H9 (cell line): ENCODE data around the gene CUEDC1. TPM values are rescaled to one million over a fixed set of nuclear protein-coding genes. Genes with fewer than 3 reads are reported as not detected.

ENCODE experiments used
- DNase-seq: peaks from one replicate; pipeline ENCODE4 v3.0.0-alpha.2; 2017
- H2AFZ ChIP-seq: one replicate; pipeline ENCODE4 v1.6.1; 2013; ENCODE audit warnings: mild to moderate bottlenecking, low read length, control low read depth, moderate library complexity
- H2AK5ac ChIP-seq: 2 replicates; pipeline ENCODE4 v1.6.1; 2013; ENCODE audit warnings: low read length, control low read depth, mixed read lengths; ENCODE audit not compliant: insufficient read length
- H2BK120ac ChIP-seq: one replicate; pipeline ENCODE4 v1.6.1; 2013; ENCODE audit warnings: low read depth, mild to moderate bottlenecking, low read length, control low read depth, inconsistent platforms; ENCODE audit not compliant: poor library complexity, severe bottlenecking
- H2BK12ac ChIP-seq: 2 replicates; pipeline ENCODE4 v1.6.1; 2013; ENCODE audit warnings: low read length, control low read depth, mixed read lengths, low read depth; ENCODE audit not compliant: insufficient read length
- H2BK15ac ChIP-seq: 2 replicates; pipeline ENCODE4 v1.6.1; 2013; ENCODE audit warnings: low read depth, low read length, control low read depth
- H2BK20ac ChIP-seq: one replicate; pipeline ENCODE4 v1.6.1; 2013; ENCODE audit warnings: low read depth, mild to moderate bottlenecking, low read length, control low read depth, inconsistent platforms; ENCODE audit not compliant: poor library complexity, severe bottlenecking
- H2BK5ac ChIP-seq: 2 replicates; pipeline ENCODE4 v1.6.1; 2013; ENCODE audit warnings: low read length, control low read depth, mixed read lengths; ENCODE audit not compliant: insufficient read length
- H3K14ac ChIP-seq: 2 replicates; pipeline ENCODE4 v1.6.1; 2013; ENCODE audit warnings: low read length, control low read depth; ENCODE audit not compliant: insufficient read depth
- H3K18ac ChIP-seq: 2 replicates; pipeline ENCODE4 v1.6.1; 2013; ENCODE audit warnings: low read depth, mild to moderate bottlenecking, mixed read lengths, low read length, control low read depth; ENCODE audit not compliant: insufficient read length
- H3K23ac ChIP-seq: 2 replicates; pipeline ENCODE4 v1.6.1; 2013; ENCODE audit warnings: low read length, control low read depth, mixed read lengths, low read depth; ENCODE audit not compliant: insufficient read length
- H3K23me2 ChIP-seq: 2 replicates; pipeline ENCODE4 v1.6.1; 2013; ENCODE audit warnings: low read depth, mild to moderate bottlenecking, mixed read lengths, low read length, control low read depth; ENCODE audit not compliant: insufficient read length, poor library complexity, severe bottlenecking
- H3K27ac ChIP-seq: 2 replicates; pipeline ENCODE4 v1.5.1; 2013; ENCODE audit warnings: low read length, control low read depth, mixed read lengths, low read depth; ENCODE audit not compliant: insufficient read length
- H3K27me3 ChIP-seq: 2 replicates; pipeline ENCODE4 v1.6.1; 2013; ENCODE audit warnings: low read length, control low read depth, inconsistent platforms; ENCODE audit not compliant: insufficient read depth
- H3K4ac ChIP-seq: 2 replicates; pipeline ENCODE4 v1.6.1; 2013; ENCODE audit warnings: low read depth, mild to moderate bottlenecking, control low read depth, inconsistent platforms, low read length, moderate library complexity
- H3K4me1 ChIP-seq: 2 replicates; pipeline ENCODE4 v1.6.1; 2013; ENCODE audit warnings: low read length, control low read depth, inconsistent platforms; ENCODE audit not compliant: insufficient read depth
- H3K4me2 ChIP-seq: 2 replicates; pipeline ENCODE4 v1.6.1; 2013; ENCODE audit warnings: low read length, control low read depth, mixed read lengths; ENCODE audit not compliant: insufficient read length, insufficient read depth
- H3K56ac ChIP-seq: 2 replicates; pipeline ENCODE4 v1.6.1; 2013; ENCODE audit warnings: low read depth, mild to moderate bottlenecking, mixed read lengths, low read length, control low read depth; ENCODE audit not compliant: insufficient read length
- H3K79me1 ChIP-seq: 2 replicates; pipeline ENCODE4 v1.6.1; 2013; ENCODE audit warnings: low read depth, mild to moderate bottlenecking, moderate library complexity, low read length, control low read depth, inconsistent platforms; ENCODE audit not compliant: insufficient read depth, poor library complexity, severe bottlenecking
- H3K79me2 ChIP-seq: 2 replicates; pipeline ENCODE4 v1.6.1; 2013; ENCODE audit warnings: low read length, control low read depth, inconsistent platforms; ENCODE audit not compliant: insufficient read depth
- H3K9ac ChIP-seq: 2 replicates; pipeline ENCODE4 v1.6.1; 2013; ENCODE audit warnings: low read length, control low read depth, mixed read lengths; ENCODE audit not compliant: insufficient read length; ENCODE audit errors: extremely low read depth
- H3K9me3 ChIP-seq: one replicate; pipeline ENCODE4 v1.6.1; 2013; ENCODE audit warnings: low read depth, low read length, inconsistent platforms; ENCODE audit not compliant: control insufficient read depth
- H3T11ph ChIP-seq: one replicate; pipeline ENCODE4 v1.6.1; 2013; ENCODE audit warnings: mild to moderate bottlenecking, low read length, control low read depth, inconsistent platforms
- H4K20me1 ChIP-seq: one replicate; pipeline ENCODE4 v1.6.1; 2013; ENCODE audit not compliant: control insufficient read depth, insufficient read length, insufficient read depth
- H4K5ac ChIP-seq: 2 replicates; pipeline ENCODE4 v1.6.1; 2013; ENCODE audit warnings: low read depth, mild to moderate bottlenecking, mixed read lengths, low read length, control low read depth; ENCODE audit not compliant: insufficient read length
- H4K8ac ChIP-seq: replicated peaks from 2 replicates; pipeline ENCODE4 v1.6.1; 2013; ENCODE audit warnings: low read length, control low read depth, mixed read lengths, low read depth; ENCODE audit not compliant: insufficient read length
- H4K91ac ChIP-seq: 2 replicates; pipeline ENCODE4 v1.6.1; 2013; ENCODE audit warnings: low read depth, mild to moderate bottlenecking, moderate library complexity, mixed read lengths, low read length, control low read depth; ENCODE audit not compliant: insufficient read length
- H3K27ac Mint-ChIP-seq, 3 experiments: 2 replicates in 2 of 3; 3 replicates in 1 of 3; pipeline ENCODE4 v1.8.0; 2020 to 2021; ENCODE audit warnings: mixed read lengths in 3 of 3, mild to moderate bottlenecking in 1 of 3, moderate library complexity in 1 of 3
- H3K27me3 Mint-ChIP-seq: 2 replicates; pipeline ENCODE4 v1.8.0; 2021; ENCODE audit warnings: low read depth, mild to moderate bottlenecking, moderate library complexity, mixed read lengths
- H3K36me3 Mint-ChIP-seq, 3 experiments: 2 replicates in 2 of 3; 3 replicates in 1 of 3; pipeline ENCODE4 v1.8.0; 2020 to 2021; ENCODE audit warnings: low read depth in 3 of 3, mixed read lengths in 3 of 3; ENCODE audit not compliant: insufficient read depth in 1 of 3
- H3K4me1 Mint-ChIP-seq, 2 experiments: 2 replicates each; pipeline ENCODE4 v1.8.0; 2020; ENCODE audit warnings: mixed read lengths in 2 of 2
- H3K4me3 Mint-ChIP-seq, 2 experiments: 2 replicates in 1 of 2; 3 replicates in 1 of 2; pipeline ENCODE4 v1.8.0; 2020 to 2021; ENCODE audit warnings: mild to moderate bottlenecking in 2 of 2, mixed read lengths in 2 of 2, moderate library complexity in 1 of 2
- H3K9me3 Mint-ChIP-seq, 2 experiments: 2 replicates in 1 of 2; 3 replicates in 1 of 2; pipeline ENCODE4 v1.8.0; 2020; ENCODE audit warnings: mild to moderate bottlenecking in 2 of 2, mixed read lengths in 2 of 2, moderate library complexity in 1 of 2
- WGBS: extraction: QIAGEN DNeasy Blood & Tissue Kit; methylation state at CpG from one replicate; pipeline ENCODE4 v1.1.7; 2013; ENCODE audit warnings: missing lambda C conversion rate, low lambda C conversion rate, mixed read lengths; ENCODE audit not compliant: insufficient read length; ENCODE audit errors: extremely low coverage; 5-methylcytosine and 5-hydroxymethylcytosine counted together
- total RNA-seq: library from RNA; stranded (reverse); gene quantifications from 2 replicates; pipeline ENCODE4 v1.2.1, GENCODE V29; 2021
- TF ChIP-seq, protein P1 (sequence below): fragments of 200-600 bp; sonication (generic); conservative IDR thresholded peaks from 3 replicates; pipeline ENCODE4 v1.8.0; 2021; ENCODE audit warnings: antibody characterized with exemption, mild to moderate bottlenecking

The CUEDC1 gene
- total RNA-seq, 1 experiment from 2014 or later, result 7.3 TPM

DNA sequence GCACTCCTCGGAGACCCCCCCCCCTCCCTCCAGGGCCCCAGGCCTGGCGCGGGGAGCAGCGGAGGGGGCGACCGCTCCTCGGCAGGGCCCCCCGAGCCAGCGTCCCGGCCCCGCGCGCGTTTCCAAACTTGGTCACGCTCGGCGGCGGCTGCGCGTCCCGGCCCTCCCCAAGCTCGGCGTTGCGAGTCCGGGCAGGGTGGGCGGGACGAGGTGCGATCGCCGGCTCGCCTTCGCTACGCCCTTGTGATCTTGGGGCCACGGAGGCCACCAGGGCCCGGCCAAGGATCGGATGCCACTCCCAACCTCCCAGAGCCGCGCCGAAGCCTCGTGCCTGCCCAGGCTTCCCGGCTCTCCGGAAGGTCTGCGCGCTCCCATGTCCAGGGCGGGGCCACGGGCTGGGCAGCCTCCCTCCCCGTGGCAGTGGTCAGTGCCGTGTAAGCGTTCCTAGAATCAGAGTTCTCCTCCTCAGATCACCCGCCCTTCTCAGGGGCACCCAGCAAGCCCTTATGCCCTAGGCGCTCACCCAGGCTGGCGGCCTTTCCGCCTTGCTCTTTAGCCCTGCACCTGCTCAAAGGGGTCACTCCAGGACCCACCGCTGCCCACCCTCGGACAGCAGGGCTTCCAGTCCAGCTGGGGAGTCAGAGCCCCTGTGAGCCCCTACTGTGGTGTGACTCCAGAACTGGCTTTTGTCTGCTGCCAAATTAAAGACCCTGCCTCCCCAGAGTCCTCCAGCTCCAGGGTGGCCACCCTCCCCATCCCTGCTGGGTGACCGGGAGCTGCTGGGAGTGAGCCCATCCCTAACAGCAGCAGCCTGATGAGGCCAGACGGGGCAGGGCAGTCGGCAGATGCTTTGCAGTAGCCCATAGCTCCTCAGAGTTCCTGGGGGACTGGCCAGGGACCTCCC lies 93.2 kb downstream of the CUEDC1 start:
- H2BK15ac ChIP-seq, result no peak overlapping the region; the same call in 1 of the 2 replicates
- H3K27ac ChIP-seq, result no peak overlapping the region
- H3K27me3 ChIP-seq, result peaks cover 5% of the 10 kb centered on the region; the same call in 1 of the 2 replicates
- Mint-ChIP-seq H3K4me3 (peak overlapping the region; percentile 70 to 84), H3K9me3 (no peaks in the 10 kb centered on the region), H3K27me3 (peaks cover 59% of the 10 kb centered on the region), H3K27ac (no peak overlapping the region; a peak in 1 of 7 replicates), H3K36me3 (no peaks in the 10 kb centered on the region), H3K4me1 (peaks cover 29 to 38% of the 10 kb centered on the region in 2 experiments)
- no peaks in the 10 kb centered on the region for H3K79me2 ChIP-seq
- TF ChIP-seq, protein P1, sequence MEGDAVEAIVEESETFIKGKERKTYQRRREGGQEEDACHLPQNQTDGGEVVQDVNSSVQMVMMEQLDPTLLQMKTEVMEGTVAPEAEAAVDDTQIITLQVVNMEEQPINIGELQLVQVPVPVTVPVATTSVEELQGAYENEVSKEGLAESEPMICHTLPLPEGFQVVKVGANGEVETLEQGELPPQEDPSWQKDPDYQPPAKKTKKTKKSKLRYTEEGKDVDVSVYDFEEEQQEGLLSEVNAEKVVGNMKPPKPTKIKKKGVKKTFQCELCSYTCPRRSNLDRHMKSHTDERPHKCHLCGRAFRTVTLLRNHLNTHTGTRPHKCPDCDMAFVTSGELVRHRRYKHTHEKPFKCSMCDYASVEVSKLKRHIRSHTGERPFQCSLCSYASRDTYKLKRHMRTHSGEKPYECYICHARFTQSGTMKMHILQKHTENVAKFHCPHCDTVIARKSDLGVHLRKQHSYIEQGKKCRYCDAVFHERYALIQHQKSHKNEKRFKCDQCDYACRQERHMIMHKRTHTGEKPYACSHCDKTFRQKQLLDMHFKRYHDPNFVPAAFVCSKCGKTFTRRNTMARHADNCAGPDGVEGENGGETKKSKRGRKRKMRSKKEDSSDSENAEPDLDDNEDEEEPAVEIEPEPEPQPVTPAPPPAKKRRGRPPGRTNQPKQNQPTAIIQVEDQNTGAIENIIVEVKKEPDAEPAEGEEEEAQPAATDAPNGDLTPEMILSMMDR, result no peak
- H3K9me3 ChIP-seq, result no peaks in the 10 kb centered on the region
- no peak overlapping the region for H3K56ac ChIP-seq
- H2BK12ac ChIP-seq, result no peak overlapping the region
- no peak overlapping the region for H3K9ac ChIP-seq
- H4K20me1 ChIP-seq, result no peaks in the 10 kb centered on the region
- peak overlapping the region; percentile 86 for H3K4me2 ChIP-seq
- H3K79me1 ChIP-seq, result no peaks in the 10 kb centered on the region
- H2BK5ac ChIP-seq, result no peak overlapping the region
- H3K23me2 ChIP-seq, result peaks cover 9% of the 10 kb centered on the region
- H2BK20ac ChIP-seq, result no peak overlapping the region
- DNase-seq, result peak; percentile 61
- no peak overlapping the region for H4K5ac ChIP-seq
- H2AK5ac ChIP-seq, result no peak overlapping the region
- H4K91ac ChIP-seq, result no peak overlapping the region
- peak overlapping the region; percentile 29; the same call in 1 of the 2 replicates for H3K14ac ChIP-seq
- H4K8ac ChIP-seq, result no peak overlapping the region
- H3K4me1 ChIP-seq, result peaks cover 2% of the 10 kb centered on the region; the same call in 1 of the 2 replicates
- no peak overlapping the region for H2AFZ ChIP-seq
- no peak overlapping the region for H2BK120ac ChIP-seq
- H3K4ac ChIP-seq, result no peak overlapping the region
- WGBS, result no CpG with 5 or more reads among the region's 58 CpGs
- H3K23ac ChIP-seq, result no peak overlapping the region
- H3T11ph ChIP-seq, result no peak overlapping the region
- no peak overlapping the region for H3K18ac ChIP-seq
